Activated naive CD4-positive, alpha-beta T cell (primary cell): ENCODE measurements around the gene ALPP.
"Not testable (repeated sequence)": the region's sequence is repeated elsewhere in the genome, so short reads cannot be mapped to it uniquely, and the experiment has no call there.

Source experiments
- DNase-seq, 4 experiments: peaks; one replicate each; lab custom pipeline; 2025; lab: John Stamatoyannopoulos, UW

ALPP gene

DNA sequence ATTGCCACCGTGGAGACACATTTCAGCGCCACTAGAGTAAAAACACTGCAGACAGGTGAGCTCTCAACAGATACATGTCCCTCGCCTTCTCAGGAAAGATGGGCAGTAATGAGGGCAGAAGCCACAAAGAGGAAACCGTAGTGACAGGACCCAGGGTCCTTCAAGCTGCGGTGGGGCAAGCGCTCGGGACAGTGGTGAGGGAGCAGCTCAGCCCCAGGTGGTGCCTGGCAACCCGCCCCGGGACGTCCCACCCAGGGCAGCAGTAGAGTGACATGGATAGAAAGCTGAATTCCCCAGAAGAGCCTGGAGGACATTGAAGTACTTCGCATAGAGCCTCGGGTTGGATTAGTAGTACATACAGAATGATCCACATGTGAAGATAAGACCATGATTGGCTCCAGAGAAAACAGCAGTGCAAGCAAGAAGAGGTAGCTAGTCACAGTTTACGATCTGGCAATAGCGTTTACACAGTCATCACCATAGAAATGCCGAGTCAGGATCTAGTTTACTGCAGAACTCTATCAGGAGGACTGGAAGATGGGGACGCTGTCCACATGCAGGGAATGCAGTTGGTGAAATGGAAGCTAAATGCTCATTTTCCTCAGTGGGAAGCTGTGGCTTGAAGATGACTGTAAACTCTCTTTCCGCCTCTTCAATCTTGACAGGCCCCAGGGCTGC lies 37.4 kb upstream of the ALPP start:
- no peak for DNase-seq

DNA sequence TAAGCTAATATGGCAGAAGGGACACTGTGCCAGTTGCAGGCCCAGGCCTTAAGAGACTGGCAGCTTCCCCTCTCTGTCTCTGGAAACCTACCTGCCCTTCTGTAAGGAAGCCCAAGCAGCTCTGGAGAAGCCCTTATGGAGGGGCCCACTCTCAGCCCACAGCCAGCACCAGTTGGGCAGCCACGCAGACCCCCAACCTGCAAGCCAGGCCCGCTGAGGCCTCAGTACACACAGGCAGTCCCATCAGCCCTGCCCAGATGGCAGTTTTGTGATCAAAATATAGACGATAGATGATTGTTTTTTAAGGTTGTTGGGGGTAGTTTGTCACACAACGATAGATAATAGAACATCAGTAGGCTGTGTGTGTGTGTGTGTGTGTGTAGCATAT lies 36.8 kb upstream of the ALPP start:
- DNase-seq = no peak

DNA sequence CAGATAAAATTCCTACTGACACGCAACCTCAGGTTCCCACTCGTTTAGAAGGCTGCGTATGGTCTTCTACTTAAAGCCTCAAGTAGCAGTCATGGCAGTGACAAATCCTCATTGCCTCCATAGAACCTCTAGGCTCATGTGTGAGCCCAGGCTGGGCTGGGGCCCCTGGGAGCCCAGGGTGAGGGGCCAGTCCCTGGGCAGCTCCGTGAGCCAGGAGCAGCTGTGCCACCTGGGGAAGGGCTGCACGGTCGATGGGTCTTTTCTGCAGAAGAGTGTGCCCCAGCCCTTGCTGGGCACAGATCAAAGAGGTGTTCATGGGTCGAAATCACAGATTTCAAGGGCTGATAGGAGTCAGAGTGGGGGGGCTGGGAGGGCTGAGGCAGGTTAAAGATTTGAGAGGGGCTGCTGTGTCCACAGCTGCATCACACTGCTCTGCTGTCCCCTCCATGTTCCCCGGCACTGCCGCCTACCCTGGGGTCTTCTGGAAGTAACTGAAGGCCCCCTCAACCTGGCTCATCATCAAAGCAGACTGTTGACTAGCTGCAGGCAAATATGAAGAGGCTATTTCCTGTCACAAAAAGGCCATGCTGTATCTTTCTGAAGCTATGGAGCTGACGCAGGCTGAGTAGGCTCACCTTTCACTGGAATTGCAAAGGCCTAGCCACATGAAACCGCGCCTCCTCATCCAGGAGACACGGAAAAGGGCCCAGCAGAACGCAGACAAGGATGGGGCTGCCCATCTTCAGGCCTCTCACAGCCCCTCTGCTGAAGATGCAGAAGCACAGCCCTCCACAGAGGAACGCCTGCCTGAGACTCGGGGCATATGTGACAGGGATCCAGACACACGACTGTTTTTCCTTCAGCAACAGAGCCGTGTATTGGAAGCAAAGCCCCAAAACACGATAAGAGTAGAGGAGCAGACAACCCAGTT lies 35.7 kb upstream of the ALPP start:
- no peak for DNase-seq

DNA sequence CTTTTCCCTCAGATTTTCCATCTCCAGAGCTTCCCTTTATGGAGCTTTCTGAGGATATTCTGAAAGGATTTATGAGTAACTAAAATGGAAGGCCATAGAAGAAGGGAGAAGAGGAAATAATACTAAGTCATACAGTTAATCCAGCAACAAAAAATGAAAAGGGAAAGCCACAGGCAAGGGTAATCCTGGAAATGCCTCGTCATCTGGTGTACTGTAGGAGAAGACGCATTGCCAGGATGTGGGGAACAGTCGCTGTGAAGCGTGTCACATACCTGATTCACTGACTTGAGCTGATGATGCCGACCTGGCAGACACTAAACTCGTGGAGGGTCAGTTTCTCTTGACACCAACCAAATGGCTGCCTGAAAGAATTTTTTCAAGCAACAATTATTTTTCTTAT lies 34.7 kb upstream of the ALPP start:
- DNase-seq = no peak

DNA sequence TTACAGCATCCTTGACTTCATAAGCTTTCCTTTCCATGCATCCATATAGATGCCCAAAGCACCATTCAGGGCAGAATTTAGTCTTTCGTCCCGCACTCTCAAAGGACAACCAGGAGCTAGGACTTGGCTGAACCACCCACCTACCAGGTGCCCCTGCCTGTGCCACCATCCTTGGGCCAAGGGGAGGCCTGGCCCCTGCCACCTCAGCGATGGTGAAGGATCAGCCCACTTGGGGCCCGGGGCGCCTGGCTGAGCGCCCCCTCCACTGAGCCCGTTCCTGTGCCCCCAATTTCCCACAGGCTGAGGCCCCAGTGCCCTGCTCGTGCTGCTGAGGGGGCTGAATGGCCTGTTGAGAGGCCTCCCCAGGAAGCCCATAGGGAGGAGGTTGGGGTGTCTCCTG lies 33.3 kb upstream of the ALPP start:
- DNase-seq = no peak

DNA sequence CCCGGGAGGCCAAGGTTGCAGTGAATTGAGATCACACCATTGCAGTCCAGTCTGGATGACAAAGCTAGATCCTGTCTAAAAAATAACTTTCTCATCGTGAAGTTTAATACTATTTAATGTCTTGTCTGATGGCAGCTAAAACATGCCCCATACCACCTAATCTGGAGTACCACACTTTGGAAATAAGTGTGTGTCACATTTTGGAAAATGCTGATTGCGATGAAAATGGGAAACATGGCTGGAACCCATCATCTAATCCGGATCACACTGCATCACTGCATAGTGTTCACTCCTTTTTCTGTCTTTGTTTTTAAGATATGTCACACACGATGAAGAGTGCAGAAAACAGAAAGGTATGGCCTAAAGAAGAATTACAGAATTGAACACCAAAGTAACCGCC lies 31.2 kb upstream of the ALPP start:
- no peak for DNase-seq

DNA sequence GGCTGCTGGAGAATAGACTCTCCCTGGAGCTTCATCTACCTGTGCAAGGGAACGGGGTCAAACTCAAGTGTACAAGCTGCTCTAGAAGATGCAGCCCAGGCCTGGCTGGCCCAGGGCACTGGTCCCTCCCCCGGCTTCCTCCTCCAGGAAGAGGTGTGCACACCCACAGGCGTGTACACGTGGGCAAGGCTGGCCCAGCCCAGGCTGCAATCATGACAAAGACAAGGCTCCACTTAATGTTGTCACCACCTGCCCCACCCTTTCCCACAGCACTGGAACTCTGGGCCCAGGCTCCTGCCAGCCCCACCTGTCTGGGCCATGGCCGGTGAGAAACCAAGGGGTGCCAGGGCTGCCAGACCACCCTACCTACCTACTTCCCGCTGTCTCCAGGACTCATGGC lies 29.6 kb upstream of the ALPP start:
- DNase-seq = no peak

DNA sequence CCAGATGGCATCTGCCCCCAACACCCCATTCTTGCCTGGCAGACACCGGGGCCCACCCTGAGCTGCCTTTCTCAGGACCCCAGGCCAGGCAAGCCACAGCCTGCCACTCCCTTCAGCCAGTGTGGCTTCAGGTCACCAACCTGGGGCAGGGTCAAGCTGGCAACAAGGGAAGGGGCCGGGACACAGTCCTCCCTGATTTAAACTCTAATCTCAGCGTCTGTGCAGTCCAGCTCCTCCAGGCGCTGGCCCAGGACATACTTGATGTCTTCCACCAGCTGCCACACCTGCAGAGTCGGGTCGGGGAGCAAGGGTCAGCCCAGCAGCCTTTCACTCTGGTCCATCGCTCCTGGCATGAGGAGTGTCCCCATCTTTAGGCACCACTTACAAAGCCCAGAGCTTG lies 29.0 kb upstream of the ALPP start:
- no peak for DNase-seq

DNA sequence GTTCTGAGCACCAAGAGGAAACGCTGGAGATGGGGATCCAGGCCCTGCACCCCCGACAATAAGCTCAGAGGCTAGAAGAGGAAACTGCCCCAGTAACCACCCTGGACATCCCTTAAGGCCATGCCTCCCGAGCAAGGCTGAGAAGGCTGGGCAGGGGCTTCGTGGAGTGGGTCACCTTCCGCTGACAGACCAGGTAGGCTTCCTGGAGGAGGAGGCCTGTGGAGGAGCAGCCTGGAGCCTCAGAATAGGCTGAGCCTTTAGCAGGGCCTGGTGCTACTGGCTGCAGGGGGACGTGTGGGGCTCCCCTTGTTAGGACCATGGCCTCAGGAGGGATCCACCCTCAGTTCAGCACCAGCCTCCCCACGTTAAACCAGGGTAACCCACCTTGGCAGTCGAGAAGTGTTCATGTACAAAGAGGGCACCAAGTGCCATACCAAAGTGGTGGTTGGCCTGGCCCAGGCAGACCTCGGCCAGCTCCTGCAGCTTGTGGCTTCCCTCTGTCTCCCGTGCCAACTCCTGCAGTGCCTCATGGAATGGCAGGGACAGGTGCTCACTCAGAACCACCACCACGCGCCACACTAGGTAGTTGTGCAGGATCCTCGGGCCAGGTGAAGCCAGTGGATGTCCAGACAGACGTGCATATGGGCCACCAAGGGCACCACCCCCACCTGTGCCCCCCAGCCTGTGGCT lies 28.5 kb upstream of the ALPP start:
- DNase-seq = no peak

DNA sequence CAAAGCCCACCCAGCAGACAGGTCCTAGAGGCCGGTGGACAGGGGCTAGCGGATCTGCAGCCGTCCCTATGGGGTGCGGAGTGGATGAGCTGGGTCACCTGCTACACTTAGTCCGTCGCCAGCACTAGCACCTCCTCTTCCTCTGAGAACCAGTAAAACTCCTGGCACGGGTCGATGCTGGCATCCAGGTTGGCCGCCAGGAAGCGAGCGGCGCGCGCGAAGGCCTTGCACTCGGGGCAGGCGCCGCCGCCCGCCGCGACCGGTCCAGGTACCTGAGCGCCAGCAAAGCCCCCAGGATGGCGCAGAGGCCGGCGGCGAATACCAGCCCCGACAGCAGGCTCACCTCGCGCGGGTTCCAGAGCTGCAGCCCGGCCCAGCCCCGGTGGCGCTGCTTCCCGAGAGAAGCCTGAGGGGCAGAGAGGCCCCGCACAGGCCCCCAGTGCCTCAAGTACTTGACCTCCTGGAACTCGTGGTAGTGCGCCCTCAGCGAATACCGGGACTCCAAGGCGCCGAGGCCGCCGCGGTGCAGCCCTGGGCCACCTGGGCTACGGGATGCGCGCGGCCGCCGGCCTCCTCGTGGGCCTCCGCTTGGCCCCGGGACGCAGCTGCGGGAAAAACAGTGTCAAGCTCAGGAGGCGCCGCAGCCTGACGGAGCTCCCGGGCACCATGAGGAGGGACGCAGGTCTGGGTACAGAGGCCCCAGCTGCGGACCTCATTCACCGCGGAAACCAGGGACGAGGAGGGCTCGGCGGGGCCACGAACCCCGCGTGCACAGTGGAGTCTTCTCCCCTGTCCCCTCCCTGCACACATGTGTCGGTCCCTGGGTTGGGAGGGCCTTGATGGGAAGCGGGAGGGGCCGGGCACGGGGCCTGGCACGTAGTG lies 27.5 kb upstream of the ALPP start:
- no peak for DNase-seq

DNA sequence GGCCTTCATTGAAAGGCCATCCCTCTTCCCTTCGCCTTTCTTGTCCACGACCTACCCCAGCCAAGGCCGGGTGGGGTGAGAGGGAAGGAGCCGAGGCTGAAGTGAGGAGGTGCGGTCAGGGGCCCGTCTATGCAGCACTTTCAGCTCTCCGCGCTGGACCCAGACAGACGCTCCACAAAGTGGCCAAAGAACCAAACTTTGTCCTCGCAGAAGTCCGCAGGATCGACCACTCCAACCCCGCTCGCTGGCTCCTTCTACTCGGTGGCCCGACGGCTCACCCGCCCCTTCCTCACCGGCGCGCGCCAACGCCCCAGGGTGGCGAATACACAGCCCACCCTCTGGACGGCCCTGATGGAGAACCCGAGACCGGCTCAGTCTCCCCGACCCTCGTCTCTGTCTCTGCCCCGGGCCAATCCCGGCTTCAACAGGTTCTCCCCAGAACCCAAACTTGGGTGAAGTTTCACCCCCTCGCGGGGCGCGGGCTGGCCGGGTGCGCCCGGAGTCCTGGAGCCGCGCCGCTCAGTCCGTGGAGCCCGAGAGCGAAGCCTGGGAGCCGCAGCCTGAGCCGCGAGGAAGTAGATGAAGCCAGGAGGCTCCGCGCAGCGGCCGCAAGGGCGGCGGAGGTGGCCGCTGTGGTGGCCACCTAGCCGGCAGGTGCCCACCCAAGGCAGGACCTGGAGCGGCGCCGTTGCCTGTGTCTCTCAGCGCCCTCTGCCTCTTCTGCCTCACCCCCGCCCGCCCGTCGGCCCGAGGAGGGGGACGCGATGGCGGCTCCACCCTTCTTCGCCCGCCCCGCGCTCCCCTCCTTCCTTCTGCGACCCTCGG lies 26.7 kb upstream of the ALPP start:
- DNase-seq = no peak

DNA sequence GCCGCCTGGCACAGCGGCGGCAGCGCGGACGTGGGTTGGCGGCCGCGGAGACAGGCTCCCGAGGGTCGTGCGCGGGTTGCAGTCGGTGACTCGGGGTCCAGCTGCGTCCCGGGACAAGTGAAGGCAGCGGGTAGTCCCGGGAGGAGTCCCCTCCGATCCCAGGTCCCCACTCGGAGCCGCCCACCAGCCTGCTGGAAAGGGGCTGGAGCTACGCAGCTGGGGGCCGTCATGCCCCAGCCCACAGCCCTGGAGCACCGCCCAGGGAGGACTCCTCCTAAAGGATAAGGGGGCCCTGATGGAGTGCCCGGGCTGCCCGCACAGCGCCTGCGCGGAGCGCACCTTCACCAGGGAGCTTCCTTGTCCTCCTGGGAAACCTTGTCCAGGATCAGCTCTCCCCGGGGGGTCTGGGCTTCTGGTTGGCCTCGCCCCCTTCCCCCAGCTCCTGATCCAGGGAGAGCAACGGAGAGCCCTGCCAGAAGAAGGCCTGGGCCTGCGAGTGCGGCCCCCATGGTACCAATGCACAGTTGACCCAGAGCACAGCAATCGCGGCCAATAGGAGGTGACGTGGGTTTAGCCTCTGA lies 25.9 kb upstream of the ALPP start:
- no peak for DNase-seq

DNA sequence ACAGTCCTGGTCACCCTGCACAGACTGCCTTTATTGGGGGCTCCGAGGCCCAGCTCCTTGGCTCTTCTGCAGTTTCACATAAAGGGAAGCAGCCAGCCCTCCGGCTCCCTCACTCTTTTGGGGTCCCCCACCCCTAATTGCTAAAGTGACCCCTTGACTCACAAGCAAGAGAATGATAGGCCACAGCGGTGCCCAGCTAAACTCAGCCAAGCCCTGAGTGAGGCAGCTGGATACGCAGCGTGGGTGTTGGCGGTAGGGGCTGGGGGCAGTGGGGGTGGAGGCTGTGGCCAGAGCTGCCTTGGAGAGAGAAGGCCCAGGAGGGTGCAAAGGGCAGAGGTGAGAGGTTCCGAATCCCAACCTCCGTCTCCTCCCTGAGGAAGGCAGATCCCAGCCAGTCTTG lies 25.5 kb upstream of the ALPP start:
- DNase-seq = no peak

DNA sequence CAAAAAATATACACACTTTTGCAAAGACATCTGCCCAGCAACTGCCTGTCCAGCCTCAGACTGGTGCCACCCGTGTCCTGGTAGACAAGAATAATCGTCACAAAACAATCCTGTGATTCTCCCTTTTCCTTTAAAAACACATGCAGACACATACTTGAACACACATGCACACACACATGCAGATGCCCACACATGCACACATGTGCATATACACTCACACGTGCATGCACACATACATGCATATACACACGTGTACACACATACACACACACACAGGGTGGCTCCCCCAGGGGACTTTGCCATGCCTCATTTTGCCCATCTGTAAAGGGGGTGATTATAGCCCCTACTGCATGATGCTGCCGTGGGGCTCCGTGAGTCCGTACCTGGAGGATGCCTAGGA lies 24.9 kb upstream of the ALPP start:
- DNase-seq = no peak

DNA sequence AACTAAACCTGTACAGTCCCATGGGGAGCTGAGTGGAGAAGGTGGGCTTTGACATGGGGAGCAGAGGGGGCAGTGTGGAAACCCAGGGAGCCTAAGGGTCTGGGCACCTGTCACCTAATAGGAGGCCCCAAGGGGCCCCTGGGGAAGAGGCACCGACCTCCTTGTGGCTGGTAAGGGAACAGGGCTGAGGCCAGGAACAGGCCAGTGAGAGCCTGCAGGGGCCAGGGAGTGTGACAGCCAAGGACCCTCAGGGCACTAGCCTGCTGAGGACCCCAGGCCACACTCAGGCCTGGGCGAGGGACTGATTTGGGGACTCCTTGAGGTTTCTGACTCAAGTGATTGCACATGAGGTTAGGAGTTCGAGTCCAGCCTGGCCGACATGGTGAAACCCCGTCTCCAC lies 24.5 kb upstream of the ALPP start:
- no peak for DNase-seq

DNA sequence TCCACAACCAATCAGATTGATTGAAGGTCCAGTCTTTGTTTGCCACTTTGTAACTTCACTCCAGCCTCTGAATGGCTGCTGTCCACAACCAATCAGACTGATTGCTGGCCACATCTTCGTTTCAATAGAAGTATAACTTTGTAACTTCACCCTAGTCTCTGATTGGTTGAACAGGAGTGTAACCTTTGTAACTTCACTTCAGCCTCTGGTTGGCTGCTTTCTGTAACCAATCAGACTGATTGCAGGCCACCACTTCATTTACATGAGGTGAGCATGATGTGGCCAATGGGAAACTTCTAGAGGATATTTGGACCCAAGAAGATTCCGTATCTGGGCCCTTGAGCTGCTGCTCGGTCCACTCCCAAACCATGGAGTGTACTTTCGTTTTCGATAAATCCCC lies 16.9 kb upstream of the ALPP start:
- DNase-seq = no peak

DNA sequence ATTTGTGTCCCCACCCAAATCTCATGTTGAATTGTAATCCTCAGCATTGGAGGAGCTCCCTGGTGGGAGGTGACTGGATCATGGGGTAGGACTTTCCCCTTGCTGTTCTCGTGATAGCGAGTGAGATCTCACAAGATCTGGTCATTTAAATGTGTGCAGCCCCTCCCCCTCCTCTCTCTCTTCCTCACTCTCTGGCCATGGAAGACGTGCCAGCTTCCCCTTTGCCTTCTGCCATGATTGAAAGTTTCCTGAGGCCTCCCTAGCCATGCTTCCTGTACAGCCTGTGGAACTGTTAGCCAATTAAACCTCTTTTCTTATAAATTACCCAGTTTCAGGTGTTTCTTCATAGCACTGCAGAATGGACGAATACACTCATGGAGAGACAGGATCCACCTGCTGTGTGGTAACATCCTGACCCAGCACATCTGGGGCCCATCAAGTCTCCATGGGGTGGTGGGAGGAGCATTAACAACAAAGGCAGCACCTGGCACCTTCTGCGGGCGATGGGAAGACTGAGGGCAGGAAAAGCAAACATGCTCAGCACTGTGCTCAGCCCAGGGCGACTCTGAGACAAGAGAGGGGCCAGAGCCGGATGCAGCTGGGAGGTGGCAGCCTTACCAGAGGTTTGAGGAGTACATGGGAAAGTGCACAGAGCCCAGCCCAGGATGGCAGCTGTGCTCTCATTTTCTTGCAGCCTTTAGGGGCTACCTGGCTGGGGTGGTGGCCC lies 16.2 kb upstream of the ALPP start:
- DNase-seq = no peak

DNA sequence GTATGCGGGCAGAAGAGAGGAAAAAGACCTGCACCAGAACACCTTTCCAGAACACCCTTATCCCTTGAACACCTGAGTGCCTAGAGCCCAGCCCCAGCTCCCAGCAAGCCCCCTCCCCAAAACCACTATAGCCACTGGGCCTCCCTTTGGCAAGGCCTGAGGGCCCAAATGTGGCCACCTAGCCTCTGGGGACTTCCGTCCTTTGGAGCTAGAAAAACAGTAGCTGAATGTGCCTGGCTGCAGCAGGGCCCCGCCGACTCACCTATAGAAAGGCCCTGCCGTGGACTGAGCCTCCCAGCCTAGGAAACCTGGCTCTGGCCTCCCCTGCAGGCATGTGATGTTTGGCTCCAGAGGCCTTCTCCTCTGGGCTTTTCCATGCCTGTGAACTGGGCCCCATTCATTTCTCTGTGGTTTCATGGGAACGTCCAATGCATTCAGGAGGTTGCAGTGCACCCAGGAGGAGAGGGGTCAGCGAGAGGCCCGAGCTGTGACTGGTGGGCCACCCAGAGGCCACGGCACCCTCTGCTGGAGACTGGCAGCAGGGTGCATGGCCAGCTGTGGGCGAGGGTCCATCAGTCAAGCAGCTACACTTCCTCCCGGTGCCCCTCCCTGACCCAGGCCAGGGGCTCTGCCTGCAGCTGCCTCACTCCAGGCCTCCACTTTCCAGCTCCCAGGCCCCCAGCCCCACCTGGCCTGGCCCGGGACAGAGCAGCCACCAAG lies 15.3 kb upstream of the ALPP start:
- DNase-seq = not testable (repeated sequence)
